Measurements from ENCODE around the gene RDH13.
"Not testable (repeated sequence)": the region's sequence is repeated elsewhere in the genome, so short reads cannot be mapped to it uniquely, and the experiment has no call there.

The RDH13 gene

GRCh38 chr19:55012306-55012705 lies 50.6 kb downstream of the RDH13 start:
- no peak for DNase-seq

GRCh38 chr19:55010561-55010960 lies 52.4 kb downstream of the RDH13 start:
- not testable (repeated sequence) for DNase-seq

GRCh38 chr19:55008781-55009180 lies 54.2 kb downstream of the RDH13 start:
- not testable (repeated sequence) for DNase-seq

- not testable (repeated sequence) for DNase-seq
Observed at GRCh38 chr19:55008189-55008588, 54.8 kb downstream of the RDH13 start.

GRCh38 chr19:55007537-55007936 lies 55.4 kb downstream of the RDH13 start:
- DNase-seq = not testable (repeated sequence)

GRCh38 chr19:55006795-55007194 lies 56.2 kb downstream of the RDH13 start:
- DNase-seq = not testable (repeated sequence)

- DNase-seq = peak; percentile 91
Observed at GRCh38 chr19:55005684-55006488, 57.1 kb downstream of the RDH13 start.

GRCh38 chr19:55000761-55001160 lies 62.2 kb downstream of the RDH13 start:
- DNase-seq = no peak

GRCh38 chr19:54998751-54999239 lies 64.2 kb downstream of the RDH13 start:
- not testable (repeated sequence) for DNase-seq

- no peak for DNase-seq
Observed at GRCh38 chr19:54995561-54995960, 67.4 kb downstream of the RDH13 start.
